NT2/D1 (cell line): ENCODE measurements around the gene ZNF605.
"Not testable (repeated sequence)": the region's sequence is repeated elsewhere in the genome, so short reads cannot be mapped to it uniquely, and the experiment has no call there.

Source experiments
- DNase-seq: peaks from one replicate; pipeline ENCODE4 v3.0.0-alpha.2; 2011; ENCODE audit warnings: low read depth, low spot score
- H3K27me3 ChIP-seq: 2 replicates; pipeline ENCODE4 v1.6.0; 2011; ENCODE audit warnings: mild to moderate bottlenecking; ENCODE audit not compliant: insufficient read length, insufficient read depth
- H3K36me3 ChIP-seq: 2 replicates; pipeline ENCODE4 v1.6.1; 2011; ENCODE audit warnings: mild to moderate bottlenecking, low read length, mixed read lengths; ENCODE audit not compliant: insufficient read depth, insufficient read length
- H3K4me1 ChIP-seq: 2 replicates; pipeline ENCODE4 v1.5.1; 2011; ENCODE audit not compliant: insufficient read depth, insufficient read length
- H3K4me3 ChIP-seq: 2 replicates; pipeline ENCODE4 v1.5.1; 2011; ENCODE audit warnings: low read depth; ENCODE audit not compliant: insufficient read length
- H3K9ac ChIP-seq: 2 replicates; pipeline ENCODE4 v1.6.0; 2011; ENCODE audit warnings: low read depth; ENCODE audit not compliant: insufficient read length
- H3K9me3 ChIP-seq: 2 replicates; pipeline ENCODE4 v1.5.1; 2011; ENCODE audit warnings: mild to moderate bottlenecking, low read length; ENCODE audit not compliant: insufficient read depth
- SUZ12 ChIP-seq: IDR thresholded peaks from 2 replicates; pipeline ENCODE4 v1.6.1; 2011; ENCODE audit not compliant: insufficient read length, insufficient read depth; ENCODE audit errors: extremely low read depth
- YY1 ChIP-seq: IDR thresholded peaks from 2 replicates; pipeline ENCODE4 v1.6.1; 2011; ENCODE audit not compliant: insufficient read length, insufficient read depth
- ZNF274 ChIP-seq: IDR thresholded peaks from 2 replicates; pipeline ENCODE4 v1.6.1; 2011; ENCODE audit warnings: mild to moderate bottlenecking, low read depth, low read length

Gene ZNF605

GRCh38 chr12:132956011-132956788, at the start of gene ZNF605:
TSS of gene ZNF605 (minus strand) at chr12:132956306. CDS start at chr12:132945635, 10,671 bp downstream.
- peaks cover 8% of the 10 kb centered on the region for H3K36me3 ChIP-seq
- H3K9ac ChIP-seq: peak within 1 kb of the TSS; percentile 92
- no peak for TF ChIP-seq ZNF274
- TF ChIP-seq SUZ12: no peak
- no peak for TF ChIP-seq YY1
- H3K4me3 ChIP-seq: peak within 1 kb of the TSS; percentile 60
- no peaks in the 10 kb centered on the region for H3K27me3 ChIP-seq
- peak; percentile 87 for DNase-seq
- H3K9me3 ChIP-seq: peaks cover 15% of the 10 kb centered on the region; the same call in 1 of the 2 replicates
- peaks cover 2% of the 10 kb centered on the region for H3K4me1 ChIP-seq

GRCh38 chr12:132998741-132999140, 42.6 kb upstream of the ZNF605 start:
- H3K9ac ChIP-seq: no peak overlapping the region
- peaks cover 9% of the 10 kb centered on the region for H3K36me3 ChIP-seq
- H3K4me3 ChIP-seq: no peak overlapping the region
- peaks cover 3% of the 10 kb centered on the region for H3K4me1 ChIP-seq
- peaks cover 37% of the 10 kb centered on the region for H3K9me3 ChIP-seq
- H3K27me3 ChIP-seq: no peaks in the 10 kb centered on the region
- no peak for TF ChIP-seq YY1
- no peak for TF ChIP-seq ZNF274
- no peak for TF ChIP-seq SUZ12
- DNase-seq: no peak

GRCh38 chr12:132986885-132987225, 30.7 kb upstream of the ZNF605 start:
- no peak for DNase-seq
- peaks cover 3% of the 10 kb centered on the region; the same call in 1 of the 2 replicates for H3K9me3 ChIP-seq

GRCh38 chr12:132986001-132986884, 30.1 kb upstream of the ZNF605 start, which contains the start of gene ZNF26:
TSS of gene ZNF26 (plus strand) at chr12:132986367. CDS start at chr12:132986841, 474 bp downstream.
- TF ChIP-seq ZNF274 (no peak), SUZ12 (no peak)
- peak within 1 kb of the TSS; percentile 96 for H3K4me3 ChIP-seq

More at GRCh38 chr12:132986885-132987225, 30.7 kb upstream of the ZNF605 start:
- Histone ChIP-seq H3K36me3 (peaks cover 22% of the 10 kb centered on the region), H3K27me3 (no peaks in the 10 kb centered on the region), H3K4me3 (peak overlapping the region; percentile 96), H3K4me1 (no peaks in the 10 kb centered on the region), H3K9ac (peak overlapping the region; percentile 97)
- no peak for TF ChIP-seq YY1
- no peak for TF ChIP-seq SUZ12
- TF ChIP-seq ZNF274: no peak

GRCh38 chr12:132976870-132977269, 20.8 kb upstream of the ZNF605 start:
- H3K9ac ChIP-seq, H3K27me3 ChIP-seq, H3K4me1 ChIP-seq, H3K36me3 ChIP-seq, H3K4me3 ChIP-seq: not testable (repeated sequence)
- H3K9me3 ChIP-seq: peaks cover 10% of the 10 kb centered on the region; the same call in 1 of the 2 replicates
- peak; percentile 43 for DNase-seq

More at GRCh38 chr12:132986001-132986884, 30.1 kb upstream of the ZNF605 start, which contains the start of gene ZNF26:
- H3K9ac ChIP-seq: peak within 1 kb of the TSS; percentile 97
- peaks cover 3% of the 10 kb centered on the region; the same call in 1 of the 2 replicates for H3K9me3 ChIP-seq
- H3K36me3 ChIP-seq: peaks cover 16% of the 10 kb centered on the region
- H3K4me1 ChIP-seq: no peaks in the 10 kb centered on the region
- DNase-seq: peak; percentile 92
- H3K27me3 ChIP-seq: no peaks in the 10 kb centered on the region

GRCh38 chr12:132972374-132972773, 16.3 kb upstream of the ZNF605 start:
- H3K4me3 ChIP-seq: no peak overlapping the region
- H3K27me3 ChIP-seq: no peaks in the 10 kb centered on the region
- TF ChIP-seq YY1 (no peak), SUZ12 (no peak), ZNF274 (no peak)
- peaks cover 4% of the 10 kb centered on the region for H3K36me3 ChIP-seq
- no peak overlapping the region for H3K9ac ChIP-seq
- H3K9me3 ChIP-seq: peaks cover 11% of the 10 kb centered on the region; the same call in 1 of the 2 replicates
- no peak for DNase-seq
- H3K4me1 ChIP-seq: no peaks in the 10 kb centered on the region

- TF ChIP-seq ZNF274: no peak
- TF ChIP-seq YY1: no peak
- no peak for TF ChIP-seq SUZ12
- Histone ChIP-seq H3K9ac (no peak overlapping the region), H3K4me3 (no peak overlapping the region), H3K27me3 (no peaks in the 10 kb centered on the region), H3K9me3 (peaks cover 19% of the 10 kb centered on the region; the same call in 1 of the 2 replicates), H3K4me1 (no peaks in the 10 kb centered on the region), H3K36me3 (peaks cover 4% of the 10 kb centered on the region)
- no peak for DNase-seq
Observed at GRCh38 chr12:132967736-132968135, 11.6 kb upstream of the ZNF605 start.
